NCI-H345 (cell line): ENCODE measurements around the gene PPP6R3.

ENCODE experiments used
- DNase-seq: peaks from one replicate; lab custom pipeline; 2025; lab: John Stamatoyannopoulos, UW

The PPP6R3 gene

GRCh38 chr11:68560216-68560615 lies 99.7 kb downstream of the PPP6R3 start:
- DNase-seq = no peak

GRCh38 chr11:68563454-68563853 lies 102.9 kb downstream of the PPP6R3 start:
- no peak for DNase-seq

GRCh38 chr11:68564261-68564660 lies 103.7 kb downstream of the PPP6R3 start:
- DNase-seq = no peak

GRCh38 chr11:68565768-68566167 lies 105.2 kb downstream of the PPP6R3 start:
- no peak for DNase-seq

DNA sequence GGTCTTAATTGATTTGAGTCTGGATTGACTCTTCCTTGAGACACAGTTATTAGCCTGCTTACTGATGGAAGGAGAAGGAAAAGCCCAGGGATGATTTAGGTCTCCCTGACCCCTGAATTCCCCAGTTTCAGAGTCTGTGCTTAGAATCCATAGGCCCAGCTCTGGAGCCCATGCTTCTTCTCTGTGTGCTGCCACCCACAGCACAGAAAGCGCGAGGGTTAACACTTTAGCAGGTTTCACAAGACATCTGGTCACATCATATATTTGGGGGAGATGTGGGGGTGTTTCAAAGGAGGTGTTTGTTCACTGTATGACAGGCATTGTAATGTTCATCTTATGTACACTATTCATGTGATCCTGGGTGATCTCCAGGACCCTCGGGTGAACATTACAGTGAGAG lies 107.0 kb downstream of the PPP6R3 start:
- no peak for DNase-seq

DNA sequence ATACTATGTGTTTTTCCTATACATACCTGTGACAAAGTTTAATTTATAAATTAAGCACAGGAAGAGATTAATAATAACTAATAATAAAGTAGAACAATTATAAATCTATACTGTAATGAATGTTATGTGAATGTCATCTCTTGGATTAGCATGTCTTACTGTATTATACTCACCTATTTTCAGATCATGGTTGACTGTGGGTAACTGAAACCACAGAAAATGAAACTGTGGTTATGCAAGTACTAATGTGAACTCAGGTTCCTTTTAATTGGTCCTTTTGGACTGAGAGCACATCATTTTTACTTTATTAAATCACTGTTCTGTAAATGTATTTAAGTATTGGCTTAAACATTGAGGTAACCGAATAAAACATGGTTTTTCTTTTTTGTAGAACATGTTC lies 108.8 kb downstream of the PPP6R3 start:
- no peak for DNase-seq

DNA sequence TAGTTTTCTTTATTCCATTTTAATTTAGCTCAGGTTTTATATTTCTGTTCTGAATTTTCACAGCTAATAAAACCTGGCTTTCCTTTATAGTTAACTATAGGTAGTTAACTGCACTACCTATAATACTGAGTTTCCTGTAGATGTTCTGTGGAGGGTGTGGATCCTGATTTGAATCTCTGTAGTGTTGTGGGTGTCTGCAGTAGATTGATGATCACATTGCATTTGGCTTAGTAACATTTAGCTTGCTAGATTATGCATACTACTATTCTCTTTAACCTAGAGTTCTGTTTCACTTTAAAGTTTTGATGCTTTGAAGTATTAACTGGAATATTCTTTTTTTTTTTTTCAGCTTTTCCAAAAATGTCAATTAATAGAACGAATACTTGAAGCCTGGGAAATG lies 110.1 kb downstream of the PPP6R3 start:
- no peak for DNase-seq

- no peak for DNase-seq
Measured at GRCh38 chr11:68574308-68574707, 113.8 kb downstream of the PPP6R3 start.

DNA sequence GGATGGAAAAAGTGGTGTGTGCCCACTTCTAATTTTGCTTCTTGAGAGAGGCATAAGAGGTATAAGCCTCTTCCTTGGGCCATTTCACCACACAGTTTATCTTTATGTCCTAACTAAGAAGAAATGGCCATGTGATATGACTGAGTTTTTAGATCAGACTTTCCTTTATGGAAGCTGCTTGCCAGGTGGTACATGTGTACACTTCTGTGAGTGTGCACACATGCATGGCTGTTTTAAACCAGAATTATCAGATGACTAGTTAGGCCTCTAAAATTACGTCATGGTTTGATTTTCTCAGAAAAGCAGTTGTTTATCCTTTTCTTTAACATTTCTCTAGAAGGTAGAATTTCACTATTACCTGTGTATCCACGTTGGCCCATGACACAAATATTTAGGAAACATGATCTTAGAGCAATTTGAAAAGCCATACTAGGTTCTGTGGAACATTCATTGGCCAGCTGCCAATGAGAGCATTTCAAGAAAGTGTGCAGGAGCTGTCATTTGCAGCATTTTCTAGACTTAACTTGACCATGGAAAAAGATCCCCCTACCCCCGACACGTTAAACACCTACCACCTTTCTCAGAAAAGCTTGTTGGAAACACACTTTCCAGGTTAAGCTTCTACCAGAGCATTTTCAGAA lies 114.6 kb downstream of the PPP6R3 start:
- no peak for DNase-seq

- DNase-seq = no peak
Measured at GRCh38 chr11:68579455-68579854, 118.9 kb downstream of the PPP6R3 start.

DNA sequence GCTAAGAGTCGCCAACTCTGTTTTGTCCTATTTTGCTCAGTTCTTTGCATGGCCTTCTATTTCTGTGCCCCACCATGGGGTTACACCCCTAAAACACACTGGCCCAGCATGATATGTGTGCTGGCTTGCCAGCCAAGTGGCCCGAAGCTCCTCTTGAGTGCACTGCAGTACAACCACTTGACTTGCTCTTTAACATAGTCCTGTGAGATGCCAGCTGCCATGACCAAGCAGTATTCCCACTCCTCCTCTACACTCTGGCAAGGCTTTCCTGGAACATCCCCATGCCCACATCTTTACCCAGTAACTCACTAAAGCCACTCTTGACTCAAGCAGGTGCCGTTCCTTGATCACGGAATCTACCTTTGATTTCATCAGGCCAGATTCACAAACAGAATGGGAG lies 120.9 kb downstream of the PPP6R3 start:
- DNase-seq = peak; percentile 74

GRCh38 chr11:68581901-68582300 lies 121.3 kb downstream of the PPP6R3 start:
- no peak for DNase-seq

DNA sequence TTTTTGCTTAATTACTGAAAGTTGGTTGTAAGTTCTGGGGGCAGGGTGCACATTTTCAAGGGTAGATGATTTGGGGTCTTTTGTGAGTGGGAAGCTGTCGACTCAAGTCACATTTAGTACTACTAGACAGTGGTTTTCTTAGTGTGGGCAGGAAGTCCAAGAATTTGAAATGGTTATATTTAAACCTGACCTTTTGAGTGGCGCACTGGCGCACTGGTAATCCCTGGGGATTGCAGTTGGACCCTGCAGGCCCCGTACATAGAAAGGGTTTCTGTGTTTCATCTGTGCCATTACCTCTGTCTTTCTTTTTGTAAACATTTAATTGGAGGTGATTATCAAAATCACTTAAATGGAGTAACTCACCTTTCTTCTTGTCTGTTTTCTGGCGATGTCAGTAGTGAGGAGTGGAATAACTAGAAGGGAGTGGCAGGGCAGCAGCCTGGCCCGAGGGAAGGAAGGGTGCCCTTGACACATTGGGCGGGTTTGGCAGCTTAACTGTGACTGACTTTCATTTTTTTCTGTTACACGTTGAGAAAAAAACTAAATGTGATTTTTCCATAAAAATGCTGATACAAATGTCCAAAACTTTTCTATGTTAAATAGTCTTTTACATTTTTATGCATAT lies 122.0 kb downstream of the PPP6R3 start:
- no peak for DNase-seq

DNA sequence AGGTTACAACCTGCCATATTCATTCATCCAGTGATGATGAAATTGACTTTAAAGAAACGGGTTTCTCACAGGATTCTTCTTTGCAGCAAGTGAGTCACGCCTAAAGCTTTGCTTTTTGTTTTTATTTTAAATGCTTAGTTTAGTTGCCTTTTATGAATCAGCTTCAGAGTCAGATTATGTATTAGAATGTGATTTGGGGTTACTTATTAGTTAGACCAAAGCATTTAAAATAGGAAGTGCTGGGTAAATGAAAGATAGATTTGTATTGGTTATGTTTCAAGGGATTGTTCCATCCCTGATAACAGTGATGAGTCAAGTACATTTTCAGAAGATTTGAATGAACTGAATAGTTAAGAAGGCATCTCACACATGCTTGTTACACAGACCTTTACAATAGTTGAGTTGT lies 122.5 kb downstream of the PPP6R3 start:
- DNase-seq = no peak

- DNase-seq = no peak
Measured at GRCh38 chr11:68584097-68584496, 123.5 kb downstream of the PPP6R3 start.

DNA sequence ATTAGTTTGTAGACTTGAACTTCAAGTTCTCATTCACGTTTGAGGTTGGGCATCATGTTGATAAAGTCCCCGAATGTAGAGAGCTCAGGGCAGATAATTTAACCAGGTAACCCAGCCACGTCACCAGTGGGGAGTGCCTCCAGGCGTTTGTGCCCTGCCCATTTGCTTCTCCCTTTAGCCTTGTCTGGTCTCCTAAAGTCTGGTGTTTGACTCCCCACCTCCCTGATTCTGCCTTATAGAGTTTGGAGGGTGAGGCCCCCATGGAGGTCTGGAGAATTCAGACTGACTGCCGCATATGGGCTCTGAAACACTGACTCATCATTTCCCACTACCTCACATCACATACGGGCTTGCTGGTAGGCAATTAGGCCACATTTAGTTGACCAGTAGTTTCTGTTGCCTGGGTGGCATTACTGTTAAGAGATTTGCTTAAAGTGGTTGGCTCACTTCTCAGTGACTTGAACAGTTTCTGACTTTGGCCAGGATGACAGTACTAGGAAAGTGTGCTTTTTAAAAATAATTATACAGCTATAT lies 124.5 kb downstream of the PPP6R3 start:
- no peak for DNase-seq

GRCh38 chr11:68589547-68590216 lies 129.1 kb downstream of the PPP6R3 start:
- no peak for DNase-seq

DNA sequence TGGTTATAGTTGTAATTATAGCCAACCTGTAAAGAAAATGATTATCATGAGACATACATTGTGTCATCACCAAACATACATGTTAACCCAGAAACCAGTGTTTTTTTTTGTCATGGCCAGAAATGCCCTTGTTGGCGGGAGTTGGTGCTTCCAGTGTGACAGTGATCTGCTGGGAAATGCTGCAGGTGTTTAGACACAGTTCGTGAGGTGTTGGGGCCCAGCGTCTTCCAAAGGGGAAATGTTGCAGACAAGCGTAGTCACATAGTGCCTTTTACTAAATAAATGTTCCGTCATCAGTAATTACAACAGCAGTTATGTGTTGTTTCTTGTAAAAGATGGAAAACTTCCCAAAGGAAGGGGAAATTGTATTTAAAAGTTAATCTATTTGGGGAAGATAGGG lies 131.2 kb downstream of the PPP6R3 start:
- DNase-seq = no peak

DNA sequence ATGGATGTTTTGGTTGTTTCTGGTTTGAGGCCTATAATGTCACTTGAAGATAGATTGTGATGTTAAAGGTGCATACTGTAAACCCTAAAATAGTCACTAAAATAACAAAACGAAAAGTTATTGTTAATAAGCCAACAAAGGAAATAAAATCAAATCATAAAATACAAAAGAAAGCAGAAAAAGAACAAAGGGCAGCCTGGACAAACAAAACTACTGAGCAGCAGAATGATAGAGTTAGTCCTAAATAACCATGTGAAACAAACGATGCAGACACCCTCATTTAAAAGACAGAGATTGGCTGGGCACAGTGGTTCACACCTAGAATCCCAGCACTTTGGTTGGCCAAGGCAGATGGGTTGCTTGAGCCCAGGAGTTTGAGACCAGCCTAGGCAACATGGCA lies 132.9 kb downstream of the PPP6R3 start:
- no peak for DNase-seq

DNA sequence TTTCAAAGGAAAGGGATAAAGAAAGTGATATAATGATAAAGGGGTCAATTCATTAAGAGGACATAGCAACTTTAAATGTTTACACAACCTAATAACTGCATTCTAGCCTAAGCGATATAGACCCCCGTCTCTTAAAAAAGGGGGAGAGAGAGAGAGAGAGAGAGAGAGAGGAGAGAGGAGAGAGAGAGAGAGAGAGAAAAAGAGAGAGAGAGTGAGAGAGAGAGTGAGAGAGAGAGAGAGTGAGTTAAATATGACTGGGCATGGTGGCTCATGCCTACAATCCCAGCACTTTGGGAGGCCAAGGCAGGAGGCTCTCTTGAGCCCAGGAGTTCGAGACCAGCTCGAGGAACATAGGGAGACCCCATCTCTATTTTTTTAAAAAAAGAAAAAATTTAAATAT lies 133.6 kb downstream of the PPP6R3 start:
- no peak for DNase-seq

- no peak for DNase-seq
Measured at GRCh38 chr11:68596231-68596630, 135.7 kb downstream of the PPP6R3 start.

DNA sequence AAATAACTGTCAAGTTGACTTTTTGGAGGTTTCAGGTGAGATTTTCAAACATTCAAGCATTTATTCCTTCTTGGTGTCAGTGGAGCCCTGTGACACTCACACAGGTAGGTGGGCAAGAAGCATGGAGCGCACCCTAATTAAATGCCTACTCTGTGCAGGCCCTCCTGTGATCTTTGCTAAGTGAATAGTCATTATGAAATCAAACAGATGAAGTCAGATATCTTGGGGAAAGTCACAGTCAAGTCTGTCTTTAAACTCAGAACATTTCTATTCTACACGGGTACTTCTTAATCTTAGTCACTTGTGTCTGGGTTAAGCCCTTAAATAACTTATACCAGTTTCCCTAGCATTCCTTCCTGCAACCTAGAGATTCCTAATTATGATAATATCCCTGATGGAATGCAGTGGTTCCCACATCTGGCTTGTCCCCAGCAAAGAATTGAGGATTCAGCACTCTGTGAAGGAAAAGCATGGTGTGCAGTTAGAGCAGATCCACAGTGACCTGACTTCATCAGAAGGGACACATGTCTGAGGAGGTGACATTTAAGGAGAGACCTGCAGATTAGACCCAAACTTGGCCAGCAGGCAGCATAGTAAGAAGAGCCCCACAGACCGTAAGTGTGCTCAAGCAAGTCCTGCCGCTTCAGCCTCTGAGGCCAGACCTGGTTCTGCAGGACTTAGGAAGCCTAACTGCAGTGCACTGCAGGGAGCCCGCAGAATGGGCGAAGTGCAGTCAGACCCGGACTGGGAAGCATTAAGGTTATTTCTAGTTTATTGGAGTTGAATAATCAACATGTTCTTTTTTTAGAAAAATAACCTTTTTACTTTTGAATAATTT lies 138.5 kb downstream of the PPP6R3 start:
- no peak for DNase-seq
